Transverse colon (tissue), 4 donors: ENCODE results near the gene LCE3B. TPM values are rescaled to one million over a fixed set of nuclear protein-coding genes. Genes with fewer than 3 reads are reported as not detected.

Experiments used
- DNase-seq: peaks from one replicate; pipeline ENCODE4 v3.0.0-alpha.2; 2019
- H3K27ac ChIP-seq, 4 donors: fragments of 200-600 bp; sonication (generic); 2 replicates each; pipeline ENCODE4 v1.5.1; 2016 to 2018; ENCODE audit warnings: inconsistent platforms in 4 of 4
- H3K27me3 ChIP-seq: fragments of 200-600 bp; sonication (generic); 2 replicates; pipeline ENCODE4 v1.5.1; 2017; ENCODE audit warnings: inconsistent platforms
- H3K36me3 ChIP-seq, 4 donors: fragments of 200-600 bp; sonication (generic); 2 replicates each; pipeline ENCODE4 v1.5.1; 2017 to 2019; ENCODE audit warnings: inconsistent platforms in 4 of 4
- H3K4me1 ChIP-seq, 4 donors: fragments of 200-600 bp; sonication (generic); 2 replicates each; pipeline ENCODE4 v1.5.1; 2017 to 2020; ENCODE audit warnings: inconsistent platforms in 4 of 4
- H3K4me3 ChIP-seq, 4 donors: fragments of 200-600 bp; sonication (generic); 1 replicate in 1 of 4; 2 replicates in 3 of 4; pipeline versions ENCODE4 v1.5.1 to v1.6.1; 2017 to 2019; ENCODE audit warnings: inconsistent platforms in 4 of 4
- H3K9me3 ChIP-seq, 2 donors: fragments of 200-600 bp; sonication (generic); 2 replicates each; pipeline ENCODE4 v1.5.1; 2017 to 2019; ENCODE audit warnings: inconsistent platforms in 2 of 2
- EP300 ChIP-seq: sonication (generic); formaldehyde crosslinking; IDR thresholded peaks from one replicate; pipeline ENCODE4 v1.6.1; 2017; ENCODE audit warnings: antibody characterized with exemption, low read depth
- POLR2A ChIP-seq: fragments of 450-650 bp; IDR thresholded peaks from one replicate; pipeline ENCODE4 v1.6.1; 2016; ENCODE audit warnings: antibody characterized with exemption, mild to moderate bottlenecking, moderate library complexity
- POLR2AphosphoS5 ChIP-seq, 3 donors: sonication (generic); formaldehyde crosslinking; IDR thresholded peaks; one replicate each; pipeline ENCODE4 v1.6.1; 2016; ENCODE audit warnings: antibody characterized with exemption in 3 of 3
- WGBS, 2 donors: methylation state at CpG; one replicate each; pipeline ENCODE4 v1.1.5; 2018; ENCODE audit warnings: low coverage in 1 of 2; 5-methylcytosine and 5-hydroxymethylcytosine counted together
- in situ Hi-C, 4 donors: fragments of 200-750 bp; cut with MboI; loops; one replicate each; pipeline versions ENCODE4 v1.15.0 to v1.15.1; 2017; ENCODE audit warnings: low sequenced_read_pairs in 3 of 4, low pct_ligation_motif_present in 1 of 4, low pct_unique_long_range_greater_than_20kb in 1 of 4
- intact Hi-C: fragments of 100-400 bp; cut with DNase I; formaldehyde crosslinking; loops from one replicate; pipeline ENCODE4 v1.15.1; 2023; ENCODE audit warnings: low total_unique reads
- total RNA-seq, 4 donors: library from RNA; depleted of rRNA; stranded (reverse); fragments of >200 nt; gene quantifications; one replicate each; pipeline ENCODE4 v1.1.0, GENCODE V29; 2016
- TF ChIP-seq, protein P1 (sequence below), 5 experiments: fragments of 200-600 bp in 3 of 5; fragments of 450-650 bp in 2 of 5; sonication (generic) in 3 of 5; IDR thresholded peaks; 1 replicate in 2 of 5; 2 replicates in 3 of 5; pipeline ENCODE4 v1.5.1; 2016 to 2017; ENCODE audit warnings: antibody characterized with exemption in 5 of 5, inconsistent platforms in 3 of 5, mild to moderate bottlenecking in 2 of 5, moderate library complexity in 1 of 5

The LCE3B gene
- total RNA-seq, 4 donors from 2014 or later = not detected

DNA sequence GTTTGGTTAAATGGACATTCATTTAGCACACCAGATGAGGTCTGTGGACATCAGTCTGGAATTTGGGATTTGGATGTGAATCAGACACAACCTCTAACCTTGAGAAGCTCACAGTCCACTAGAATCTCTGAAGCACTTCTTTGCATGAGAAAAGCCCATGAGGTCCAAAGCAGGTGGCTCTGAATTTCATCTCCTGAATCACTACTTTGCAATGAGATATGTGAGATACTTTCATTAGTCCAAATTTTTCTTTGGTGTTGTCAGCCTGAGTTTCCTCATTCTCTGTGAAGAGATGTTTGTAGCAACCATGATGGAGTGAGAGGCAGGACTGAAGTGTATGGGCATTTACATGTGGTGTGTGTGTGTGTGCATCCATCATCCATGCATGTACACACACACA, 33.0 kb downstream of the LCE3B start:
- in situ Hi-C loops = no loop called here
- Histone ChIP-seq H3K27ac (no peak overlapping the region), H3K4me3 (no peak overlapping the region), H3K36me3 (no peaks in the 10 kb centered on the region), H3K27me3 (no peaks in the 10 kb centered on the region), H3K4me1 (no peaks in the 10 kb centered on the region), H3K9me3 (no peaks in the 10 kb centered on the region)
- no peak for DNase-seq
- TF ChIP-seq EP300 = no peak
- no peak for TF ChIP-seq POLR2AphosphoS5 (IDR thresholded peaks at IDR 0.05)
- TF ChIP-seq, protein P1, sequence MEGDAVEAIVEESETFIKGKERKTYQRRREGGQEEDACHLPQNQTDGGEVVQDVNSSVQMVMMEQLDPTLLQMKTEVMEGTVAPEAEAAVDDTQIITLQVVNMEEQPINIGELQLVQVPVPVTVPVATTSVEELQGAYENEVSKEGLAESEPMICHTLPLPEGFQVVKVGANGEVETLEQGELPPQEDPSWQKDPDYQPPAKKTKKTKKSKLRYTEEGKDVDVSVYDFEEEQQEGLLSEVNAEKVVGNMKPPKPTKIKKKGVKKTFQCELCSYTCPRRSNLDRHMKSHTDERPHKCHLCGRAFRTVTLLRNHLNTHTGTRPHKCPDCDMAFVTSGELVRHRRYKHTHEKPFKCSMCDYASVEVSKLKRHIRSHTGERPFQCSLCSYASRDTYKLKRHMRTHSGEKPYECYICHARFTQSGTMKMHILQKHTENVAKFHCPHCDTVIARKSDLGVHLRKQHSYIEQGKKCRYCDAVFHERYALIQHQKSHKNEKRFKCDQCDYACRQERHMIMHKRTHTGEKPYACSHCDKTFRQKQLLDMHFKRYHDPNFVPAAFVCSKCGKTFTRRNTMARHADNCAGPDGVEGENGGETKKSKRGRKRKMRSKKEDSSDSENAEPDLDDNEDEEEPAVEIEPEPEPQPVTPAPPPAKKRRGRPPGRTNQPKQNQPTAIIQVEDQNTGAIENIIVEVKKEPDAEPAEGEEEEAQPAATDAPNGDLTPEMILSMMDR (IDR thresholded peaks at IDR 0.05) = no peak
- intact Hi-C loops = no loop called here

GRCh38 chr1:152654110-152654509, 40.5 kb downstream of the LCE3B start:
- H3K36me3 ChIP-seq = no peaks in the 10 kb centered on the region
- in situ Hi-C loops (no loop called here), intact Hi-C loops (loop anchor here (10.0 kb wide), 1 partner anchor 571 kb away; no protein-coding TSS in a partner anchor)
- no peaks in the 10 kb centered on the region for H3K27me3 ChIP-seq
- H3K9me3 ChIP-seq = no peaks in the 10 kb centered on the region
- no peak overlapping the region for H3K27ac ChIP-seq
- H3K4me1 ChIP-seq = no peaks in the 10 kb centered on the region
- TF ChIP-seq, protein P1 (IDR thresholded peaks at IDR 0.05) = peak; percentile 36 to 63 (median 53)
- no peak for TF ChIP-seq POLR2A
- no peak for TF ChIP-seq EP300
- TF ChIP-seq POLR2AphosphoS5 (IDR thresholded peaks at IDR 0.05) = no peak
- peak; percentile 35 for DNase-seq
- H3K4me3 ChIP-seq = no peak overlapping the region
- 28 to 33% methylated on average over 9 to 10 of the region's 10 CpGs for WGBS, 2 donors

DNA sequence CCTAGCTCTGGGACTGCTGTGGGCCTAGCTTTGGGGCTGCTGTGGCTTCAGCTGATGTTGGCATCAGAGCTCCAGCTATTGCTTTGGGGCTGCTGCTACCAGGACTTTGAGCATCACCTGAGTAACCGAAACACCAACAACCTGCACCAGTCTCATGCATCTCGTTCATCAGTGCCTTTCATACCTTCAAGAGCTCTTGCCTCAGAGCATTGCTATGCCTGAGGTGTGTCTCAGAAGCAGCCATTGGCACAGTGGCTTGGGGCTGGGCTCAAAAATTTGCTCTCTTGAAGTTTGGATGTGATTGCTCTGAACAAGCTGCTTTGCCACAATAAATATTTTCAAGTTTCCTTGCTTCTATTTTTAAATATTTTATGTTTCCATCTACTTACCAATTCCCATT, 42.8 kb downstream of the LCE3B start:
- H3K36me3 ChIP-seq = no peaks in the 10 kb centered on the region
- TF ChIP-seq, protein P1 (IDR thresholded peaks at IDR 0.05) = no peak
- TF ChIP-seq EP300 (no peak), POLR2A (no peak), POLR2AphosphoS5 (IDR thresholded peaks at IDR 0.05) (no peak)
- no peak overlapping the region for H3K4me3 ChIP-seq
- in situ Hi-C loops = no loop called here
- H3K9me3 ChIP-seq = no peaks in the 10 kb centered on the region
- no peak for DNase-seq
- H3K4me1 ChIP-seq = no peaks in the 10 kb centered on the region
- no peak overlapping the region for H3K27ac ChIP-seq
- H3K27me3 ChIP-seq = no peaks in the 10 kb centered on the region
- intact Hi-C loops = loop anchor here (10.0 kb wide), 1 partner anchor 568 kb away; no protein-coding TSS in a partner anchor
- 53% methylated on average over 2 of the region's 2 CpGs; no CpG with 5 or more reads in 1 of the 2 donors for WGBS, 2 donors

DNA sequence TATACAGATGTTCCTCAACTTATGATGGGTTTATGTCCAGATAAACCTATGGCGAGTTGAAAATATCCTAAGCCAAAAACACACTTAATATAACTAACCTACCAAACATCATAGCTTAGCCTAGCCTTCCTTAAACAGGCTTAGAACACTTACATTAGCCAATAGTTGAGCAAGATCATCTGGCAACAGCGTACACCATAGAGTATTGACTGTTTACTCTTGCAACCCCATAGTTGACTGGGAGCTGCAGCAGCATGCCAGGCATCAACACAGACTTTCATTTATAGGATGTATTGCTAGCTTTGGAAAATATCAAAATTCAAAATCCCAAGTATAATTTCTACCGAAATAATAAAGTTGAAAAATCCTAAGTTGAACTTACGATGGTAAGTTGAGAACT, 44.1 kb downstream of the LCE3B start:
- Histone ChIP-seq H3K9me3 (no peaks in the 10 kb centered on the region), H3K36me3 (no peaks in the 10 kb centered on the region), H3K27me3 (no peaks in the 10 kb centered on the region), H3K27ac (no peak overlapping the region), H3K4me1 (no peaks in the 10 kb centered on the region), H3K4me3 (no peak overlapping the region)
- 76 to 90% methylated on average over 2 to 4 of the region's 4 CpGs for WGBS, 2 donors
- intact Hi-C loops = loop anchor here (10.0 kb wide), 1 partner anchor 567 kb away; no protein-coding TSS in a partner anchor
- in situ Hi-C loops = no loop called here
- no peak for DNase-seq
- TF ChIP-seq EP300 (no peak), POLR2A (no peak), POLR2AphosphoS5 (IDR thresholded peaks at IDR 0.05) (no peak)
- TF ChIP-seq, protein P1 (IDR thresholded peaks at IDR 0.05) = no peak
